AG20443 (cell line): ENCODE results near the gene BMS1.
"Not testable (repeated sequence)": the region's sequence is repeated elsewhere in the genome, so short reads cannot be mapped to it uniquely, and the experiment has no call there.

Experiments used
- DNase-seq: peaks from one replicate; pipeline ENCODE4 v3.0.0; 2012; ENCODE audit warnings: low spot score, mixed read lengths

The BMS1 gene

GRCh38 chr10:42865716-42866114 is 83.1 kb downstream of the BMS1 start:
- no peak for DNase-seq

GRCh38 chr10:42866115-42866995 is 83.8 kb downstream of the BMS1 start:
- peak; percentile 94 for DNase-seq

DNA sequence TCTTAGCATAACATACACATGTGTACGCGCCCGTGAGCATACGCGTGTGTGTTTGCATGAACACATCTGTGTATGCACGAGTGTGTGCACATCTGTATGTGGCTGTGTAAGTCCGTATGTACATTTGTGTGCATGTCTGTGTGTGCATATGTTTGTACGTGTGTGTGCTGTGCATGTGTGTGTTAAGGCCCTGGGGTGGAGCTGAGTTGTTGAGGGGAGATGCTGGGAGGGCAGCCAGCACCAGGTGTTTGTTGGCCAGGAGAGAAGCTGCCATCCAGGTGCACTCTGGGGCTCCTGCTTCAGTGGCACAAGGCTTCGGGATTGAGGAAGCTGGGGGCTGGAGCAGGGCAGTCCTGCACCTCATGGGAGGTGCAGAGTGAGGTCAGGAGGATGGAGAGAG is 85.0 kb downstream of the BMS1 start:
- DNase-seq = no peak

DNA sequence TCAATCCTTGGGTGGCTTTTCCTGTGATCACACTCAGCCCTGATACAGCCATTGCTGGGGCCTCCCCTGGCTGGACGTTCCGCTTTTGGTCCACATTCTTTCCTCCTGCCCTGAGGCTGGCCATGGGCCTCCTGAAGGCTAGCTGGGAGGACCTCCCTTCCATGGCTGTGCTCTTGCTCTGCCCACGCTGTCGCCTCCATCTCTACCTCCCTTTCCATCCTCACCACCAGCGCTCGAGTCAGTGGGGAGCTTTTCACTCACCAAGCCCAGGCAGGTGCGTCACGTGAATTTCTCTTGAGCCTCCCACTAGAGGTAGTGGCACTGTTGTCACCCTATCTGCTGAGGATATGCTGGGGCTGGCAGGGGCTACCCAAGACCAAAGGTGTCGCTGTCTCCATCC is 85.9 kb downstream of the BMS1 start:
- no peak for DNase-seq

DNA sequence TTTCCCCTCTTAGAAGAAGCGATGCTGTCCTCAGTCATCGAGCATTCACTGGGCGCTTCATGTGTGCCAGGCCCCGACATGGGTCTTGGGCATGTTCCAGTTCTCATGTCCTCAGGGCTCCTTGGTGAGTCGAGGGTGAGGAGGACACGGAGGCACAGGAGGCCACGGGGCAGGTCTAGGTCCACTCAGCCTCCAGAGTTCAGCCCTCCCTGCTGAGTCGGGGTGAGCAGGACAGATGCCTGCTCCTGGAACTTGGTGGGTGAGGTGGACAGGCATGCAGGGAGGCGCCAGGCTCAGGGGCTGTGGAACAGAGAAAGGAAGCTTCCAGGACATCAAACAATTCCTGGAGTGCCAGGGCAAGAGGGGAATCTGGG is 87.4 kb downstream of the BMS1 start:
- DNase-seq = no peak

DNA sequence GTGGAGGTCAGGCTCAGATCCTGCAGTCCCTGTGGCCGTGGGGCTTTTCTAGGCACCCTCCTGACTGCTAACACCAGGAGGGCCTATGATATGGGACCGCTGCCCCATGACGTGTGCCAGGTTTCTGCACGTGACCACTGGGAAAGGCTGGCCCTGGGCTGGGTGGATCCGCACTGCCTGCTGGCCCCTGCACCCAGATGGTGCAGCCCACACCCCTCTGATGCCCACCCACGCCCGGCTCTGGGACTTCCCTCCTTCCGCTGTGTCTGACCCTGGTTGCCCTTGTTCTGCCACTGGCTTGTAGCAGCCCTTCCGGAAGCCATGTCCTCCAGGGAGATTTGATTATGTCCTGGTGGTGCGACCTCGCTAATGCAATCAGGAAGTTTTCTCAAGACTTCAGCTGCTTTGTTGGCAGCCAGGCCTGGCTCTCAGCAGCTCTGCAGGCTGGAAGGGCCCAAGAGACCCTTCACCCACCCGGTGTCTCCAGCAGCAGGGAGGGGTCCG is 88.6 kb downstream of the BMS1 start:
- DNase-seq = not testable (repeated sequence)

DNA sequence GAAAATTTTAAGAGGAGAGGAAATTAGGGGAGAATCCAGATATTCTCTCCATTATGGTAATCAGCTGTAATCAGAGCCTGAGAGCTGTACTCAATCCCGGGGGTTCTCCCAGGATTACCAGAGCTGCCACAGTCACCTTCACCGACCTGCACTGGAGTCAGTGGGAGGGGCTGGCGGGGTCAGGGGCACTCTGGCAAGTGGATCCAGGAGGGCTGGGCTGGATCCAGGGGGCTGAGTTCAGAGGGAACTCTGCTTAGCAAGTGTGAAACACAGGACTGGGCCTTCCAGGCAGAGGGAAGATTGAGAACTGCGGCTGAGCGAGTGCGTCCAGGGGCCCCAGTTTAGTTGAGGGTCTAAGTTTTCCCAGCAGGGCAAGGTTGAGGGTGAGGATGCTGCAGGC is 89.2 kb downstream of the BMS1 start:
- no peak for DNase-seq

DNA sequence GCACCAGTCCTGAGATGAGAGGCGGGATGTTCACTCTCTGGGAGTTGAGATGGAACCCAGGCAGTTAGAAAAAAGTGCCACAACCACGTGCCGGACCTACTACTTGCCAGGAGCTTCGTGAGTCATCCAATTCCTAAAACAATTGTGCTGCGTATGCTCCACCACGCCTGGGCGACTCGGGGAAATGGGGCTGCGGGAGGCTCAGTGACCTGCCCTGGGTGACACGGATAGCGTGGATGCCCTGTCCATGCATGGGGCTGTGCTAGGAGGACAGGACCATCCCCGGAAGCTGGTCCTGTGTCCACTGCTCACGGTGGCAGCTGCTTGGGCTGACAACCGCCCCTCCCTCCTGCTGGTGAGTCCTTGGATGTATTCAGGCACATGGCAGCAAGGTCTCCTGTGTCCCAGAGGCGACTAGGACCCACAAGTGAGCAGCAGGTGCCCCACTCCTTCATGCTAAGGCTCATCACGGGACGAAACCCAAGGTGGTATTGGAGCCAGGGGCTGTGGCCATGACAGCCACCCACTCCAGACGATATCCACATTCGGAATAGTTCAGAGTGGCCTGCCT is 90.4 kb downstream of the BMS1 start:
- DNase-seq = no peak

- DNase-seq = no peak
These were observed 92.3 kb downstream of the BMS1 start for GRCh38 chr10:42874713-42875387.

- DNase-seq = no peak
These were observed 92.8 kb downstream of the BMS1 start for GRCh38 chr10:42875388-42875755.

GRCh38 chr10:42875798-42876341 is 93.3 kb downstream of the BMS1 start:
- peak; percentile 80 for DNase-seq

- DNase-seq = no peak
These were observed 93.9 kb downstream of the BMS1 start for GRCh38 chr10:42876476-42876875.

GRCh38 chr10:42876945-42877344 is 94.3 kb downstream of the BMS1 start:
- DNase-seq = no peak

DNA sequence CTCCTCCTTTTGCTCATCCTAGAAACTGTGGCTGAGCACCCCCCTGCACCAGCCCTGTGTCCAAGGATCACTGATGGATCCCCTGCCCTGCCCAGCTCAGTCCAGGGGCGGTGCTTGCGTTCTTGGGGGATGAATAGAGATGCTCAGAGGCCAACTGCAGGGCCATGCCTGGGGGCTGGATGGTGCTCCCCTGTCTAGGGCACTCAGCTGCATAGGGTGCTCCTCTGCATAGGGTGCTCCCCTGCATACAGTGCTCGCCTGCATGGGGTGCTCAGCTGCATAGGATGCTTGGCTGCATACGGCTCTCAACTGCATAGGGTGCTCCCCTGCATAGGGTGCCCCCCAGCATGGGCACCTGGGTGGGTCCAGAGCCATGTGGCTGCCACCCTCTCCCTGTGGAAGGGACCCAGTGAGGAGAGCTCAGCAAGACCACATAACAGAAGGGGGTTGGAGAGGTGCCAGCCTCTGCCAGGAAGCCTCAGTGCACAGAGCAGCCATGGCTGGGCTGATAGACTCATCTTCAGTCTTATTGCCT is 95.0 kb downstream of the BMS1 start:
- DNase-seq = no peak

- DNase-seq = no peak
These were observed 95.7 kb downstream of the BMS1 start for GRCh38 chr10:42878134-42878820.

DNA sequence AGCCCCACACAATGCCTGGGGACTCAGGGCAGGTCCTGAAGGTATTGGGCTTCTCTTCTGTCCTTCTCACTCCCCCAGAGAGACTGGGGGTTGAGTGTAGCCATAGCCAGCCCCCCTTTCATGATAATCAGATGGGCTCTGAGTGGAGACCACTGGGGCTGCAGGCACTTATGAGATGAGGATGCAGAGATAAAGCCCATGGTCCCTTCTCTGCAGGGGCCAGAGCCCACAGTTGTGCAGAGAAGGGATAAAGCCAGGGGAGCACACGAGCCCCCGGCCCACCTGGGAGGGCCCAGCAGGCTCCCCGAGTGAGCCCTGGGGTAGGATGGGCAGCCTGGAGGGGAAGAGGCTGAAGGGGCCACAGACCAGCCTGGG is 96.2 kb downstream of the BMS1 start:
- DNase-seq = no peak

DNA sequence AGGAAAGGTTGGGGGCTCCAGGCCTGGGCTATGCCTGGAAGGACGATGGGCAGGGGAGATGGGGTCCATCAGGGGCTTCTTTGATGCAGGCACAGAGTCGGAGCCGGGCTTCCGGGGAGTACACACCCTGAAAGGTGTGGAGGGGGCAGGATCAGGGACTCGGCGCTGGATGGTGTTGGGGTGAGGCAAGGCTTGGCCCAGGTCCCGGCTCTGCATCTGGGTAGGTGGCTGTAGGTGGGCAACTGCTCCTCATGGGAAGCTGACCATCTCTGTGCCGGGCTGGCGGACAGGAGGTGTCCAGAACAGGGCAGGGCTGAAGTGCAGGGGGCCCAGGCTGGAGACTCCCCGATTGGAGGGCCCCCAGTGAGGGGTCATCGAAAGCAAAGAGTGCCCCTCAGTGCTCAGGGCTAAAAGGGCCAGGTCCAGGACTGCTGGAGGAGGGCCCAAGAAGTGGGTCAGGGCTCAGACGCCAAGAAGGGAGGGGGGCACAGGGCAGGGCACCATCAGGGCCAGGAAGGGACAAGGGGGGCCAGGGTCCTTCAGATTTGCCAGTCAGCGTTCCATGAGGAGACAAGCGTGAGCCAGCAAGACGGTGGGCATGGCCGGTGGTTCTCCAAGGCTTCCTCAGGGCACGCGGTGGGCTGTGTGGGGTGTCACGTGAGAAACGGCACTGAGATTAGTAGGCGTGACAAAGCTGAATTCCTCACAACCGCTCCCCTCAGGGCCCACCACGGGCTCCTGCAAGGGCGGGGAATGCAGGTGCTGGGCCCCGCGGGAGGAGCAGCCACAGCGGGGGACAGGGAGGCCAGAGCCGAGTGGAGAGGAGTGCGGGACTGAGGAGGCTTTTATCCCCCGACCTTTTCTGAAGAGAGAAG is 97.0 kb downstream of the BMS1 start:
- DNase-seq = no peak

GRCh38 chr10:42880255-42880620 is 97.6 kb downstream of the BMS1 start:
- DNase-seq = no peak

GRCh38 chr10:42882597-42882996 is 100.0 kb downstream of the BMS1 start:
- no peak for DNase-seq
